ENCODE results near the gene CEP57L1.

The CEP57L1 gene

DNA sequence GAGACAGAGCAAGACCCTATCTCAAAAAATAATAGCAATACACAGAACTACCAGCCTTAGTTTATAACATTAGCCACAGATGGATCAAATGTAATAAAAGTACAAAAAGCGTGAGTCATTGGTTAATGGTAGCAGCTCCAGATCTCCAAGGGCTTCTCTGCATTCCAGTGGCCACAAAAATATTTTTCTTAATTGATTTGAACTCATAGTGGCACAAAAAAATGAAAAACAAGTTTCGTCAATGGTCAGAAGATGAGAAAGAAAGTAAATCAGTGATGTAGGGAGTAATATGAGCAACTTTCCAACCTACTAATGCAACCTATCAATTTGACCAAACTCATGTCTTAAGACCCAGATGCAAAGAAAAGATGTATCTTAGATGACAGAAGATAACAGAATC, 79.6 kb downstream of the CEP57L1 start:
- H3K4me3 ChIP-seq (ENCODE audit: low read depth, low read length) = no peak overlapping the region
- DNase-seq (ENCODE audit: low read depth) = peak; percentile 26
- TF ChIP-seq, protein P1, sequence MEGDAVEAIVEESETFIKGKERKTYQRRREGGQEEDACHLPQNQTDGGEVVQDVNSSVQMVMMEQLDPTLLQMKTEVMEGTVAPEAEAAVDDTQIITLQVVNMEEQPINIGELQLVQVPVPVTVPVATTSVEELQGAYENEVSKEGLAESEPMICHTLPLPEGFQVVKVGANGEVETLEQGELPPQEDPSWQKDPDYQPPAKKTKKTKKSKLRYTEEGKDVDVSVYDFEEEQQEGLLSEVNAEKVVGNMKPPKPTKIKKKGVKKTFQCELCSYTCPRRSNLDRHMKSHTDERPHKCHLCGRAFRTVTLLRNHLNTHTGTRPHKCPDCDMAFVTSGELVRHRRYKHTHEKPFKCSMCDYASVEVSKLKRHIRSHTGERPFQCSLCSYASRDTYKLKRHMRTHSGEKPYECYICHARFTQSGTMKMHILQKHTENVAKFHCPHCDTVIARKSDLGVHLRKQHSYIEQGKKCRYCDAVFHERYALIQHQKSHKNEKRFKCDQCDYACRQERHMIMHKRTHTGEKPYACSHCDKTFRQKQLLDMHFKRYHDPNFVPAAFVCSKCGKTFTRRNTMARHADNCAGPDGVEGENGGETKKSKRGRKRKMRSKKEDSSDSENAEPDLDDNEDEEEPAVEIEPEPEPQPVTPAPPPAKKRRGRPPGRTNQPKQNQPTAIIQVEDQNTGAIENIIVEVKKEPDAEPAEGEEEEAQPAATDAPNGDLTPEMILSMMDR (conservative IDR thresholded peaks at IDR 0.05; ENCODE audit: low read depth, low read length) = no peak

DNA sequence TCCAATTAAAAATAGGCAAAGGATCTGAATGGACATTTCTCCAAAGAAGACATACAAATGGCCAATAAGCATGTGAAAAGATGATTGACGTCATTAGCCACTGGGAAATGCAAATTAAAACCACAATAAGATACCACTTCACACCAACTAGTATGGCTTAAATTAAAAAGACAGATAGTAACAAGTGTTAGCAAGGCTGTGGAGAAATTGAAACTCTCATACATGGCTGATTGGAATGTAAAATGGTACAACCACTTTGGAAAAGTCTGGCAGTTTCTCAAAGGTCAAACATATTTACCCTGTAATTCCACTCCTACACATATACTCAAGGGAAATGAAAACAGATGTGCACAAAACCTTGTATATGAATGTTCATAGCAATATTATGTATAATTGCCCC, 83.6 kb downstream of the CEP57L1 start:
- TF ChIP-seq, protein P1 (conservative IDR thresholded peaks at IDR 0.05; ENCODE audit: low read depth, low read length) = no peak
- H3K4me3 ChIP-seq (ENCODE audit: low read depth, low read length) = no peak overlapping the region
- DNase-seq (ENCODE audit: low read depth) = no peak

DNA sequence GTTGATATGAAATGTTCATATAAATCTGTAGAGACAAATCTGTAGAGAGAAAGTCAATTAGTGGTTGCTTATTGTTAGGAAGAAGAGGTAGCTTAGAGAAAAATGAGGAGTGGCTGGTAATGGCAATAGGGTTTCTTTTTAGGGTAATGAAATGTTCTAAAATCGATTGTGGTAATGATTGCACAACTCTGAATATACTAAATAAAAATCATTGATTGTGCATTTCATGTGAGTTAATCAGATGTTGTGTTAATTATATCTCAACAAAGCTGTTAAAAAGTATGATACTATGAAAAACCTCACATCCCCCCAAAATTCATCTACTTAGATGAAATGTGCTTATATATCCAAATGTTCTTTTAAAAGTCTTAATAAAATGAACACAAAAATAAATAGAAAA, 84.2 kb downstream of the CEP57L1 start:
- no peak for DNase-seq (ENCODE audit: low read depth)
- no peak overlapping the region for H3K4me3 ChIP-seq (ENCODE audit: low read depth, low read length)
- TF ChIP-seq, protein P1 (conservative IDR thresholded peaks at IDR 0.05; ENCODE audit: low read depth, low read length) = no peak

DNA sequence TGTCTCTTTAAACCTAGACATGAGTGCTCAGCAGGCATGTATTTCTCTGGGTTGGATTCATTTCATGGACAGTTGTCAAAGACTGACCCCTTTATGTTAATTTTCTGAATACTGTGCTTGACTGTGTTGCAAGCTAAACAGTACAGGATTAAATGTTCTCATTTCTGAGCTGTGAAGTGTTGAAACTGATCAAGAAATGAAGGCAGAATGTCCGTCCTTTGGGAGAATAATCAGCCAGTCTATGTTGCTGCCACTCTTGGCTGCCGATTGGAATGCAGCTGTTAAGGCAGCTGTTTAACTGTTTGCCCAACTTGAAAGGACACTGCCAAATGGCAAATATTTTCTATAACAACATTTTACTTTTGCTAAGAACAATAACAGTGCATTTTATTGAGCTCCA, 87.3 kb downstream of the CEP57L1 start:
- no peak overlapping the region for H3K4me3 ChIP-seq (ENCODE audit: low read depth, low read length)
- TF ChIP-seq, protein P1 (conservative IDR thresholded peaks at IDR 0.05; ENCODE audit: low read depth, low read length) = no peak
- no peak for DNase-seq (ENCODE audit: low read depth)

DNA sequence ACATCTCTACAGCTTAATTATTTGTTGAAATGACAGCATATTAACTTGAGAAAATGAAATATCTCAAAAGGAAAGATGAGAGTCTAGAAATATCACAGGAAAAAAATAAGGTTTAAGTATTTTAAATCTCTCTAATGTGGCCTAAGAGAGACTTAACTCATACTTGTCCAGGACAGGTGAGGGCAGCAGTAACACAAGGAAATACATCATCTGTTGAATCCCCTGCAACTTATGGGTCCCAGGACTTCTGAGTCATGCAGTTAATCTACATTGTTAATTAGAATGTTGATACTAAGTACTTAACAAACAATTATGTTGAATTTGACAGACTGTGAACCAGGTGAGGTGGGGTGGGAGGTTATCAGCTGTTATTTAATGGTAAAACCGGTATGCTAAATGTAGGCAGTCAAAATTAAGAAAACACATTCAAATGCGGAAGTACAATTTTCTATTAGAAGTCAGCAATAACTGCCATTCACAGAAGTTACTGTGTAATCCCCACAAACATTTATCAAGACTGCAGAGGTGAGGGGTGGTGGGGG, 87.9 kb downstream of the CEP57L1 start:
- TF ChIP-seq, protein P1 (conservative IDR thresholded peaks at IDR 0.05; ENCODE audit: low read depth, low read length) = no peak
- DNase-seq (ENCODE audit: low read depth) = no peak
- no peak overlapping the region for H3K4me3 ChIP-seq (ENCODE audit: low read depth, low read length)

DNA sequence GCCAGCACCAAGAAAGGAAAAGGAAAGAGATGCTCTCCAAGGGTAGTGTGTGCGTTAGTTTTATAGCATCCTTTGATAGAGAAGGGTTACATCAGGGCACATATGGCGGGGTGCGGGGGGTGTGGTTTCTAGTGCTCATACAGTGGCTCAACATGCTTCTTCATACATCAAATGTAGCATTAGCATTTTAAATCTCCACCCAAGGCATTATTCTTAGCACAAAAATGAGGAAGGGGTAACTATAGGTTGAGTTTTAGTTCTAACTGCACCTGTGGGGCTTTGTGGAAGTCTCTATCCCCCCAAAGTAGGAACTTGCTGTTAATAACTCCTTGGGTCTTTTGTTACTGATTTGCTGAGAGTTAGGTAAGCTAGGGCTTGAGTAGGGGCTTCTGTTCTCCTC, 89.3 kb downstream of the CEP57L1 start:
- no peak for DNase-seq (ENCODE audit: low read depth)
- no peak overlapping the region for H3K4me3 ChIP-seq (ENCODE audit: low read depth, low read length)
- TF ChIP-seq, protein P1 (conservative IDR thresholded peaks at IDR 0.05; ENCODE audit: low read depth, low read length) = no peak

DNA sequence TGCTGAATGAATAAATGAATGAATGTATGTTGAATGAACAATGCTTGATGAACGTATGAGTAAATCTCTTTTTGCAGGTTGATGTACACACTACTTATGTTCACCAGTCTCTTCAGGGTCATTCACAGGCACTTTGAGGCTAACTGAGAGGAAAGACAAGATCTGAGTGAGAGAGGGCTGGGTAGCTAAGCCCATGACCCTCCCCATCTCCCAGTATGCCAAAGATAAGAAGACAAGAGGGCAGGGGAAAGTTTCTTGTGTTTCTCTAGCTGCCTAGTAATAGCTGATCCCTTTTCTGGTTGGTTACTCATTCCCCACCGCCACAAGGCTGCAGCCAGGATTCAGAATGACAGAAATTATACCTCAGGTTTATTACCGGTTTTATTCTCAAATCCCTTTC, 90.7 kb downstream of the CEP57L1 start:
- no peak overlapping the region for H3K4me3 ChIP-seq (ENCODE audit: low read depth, low read length)
- TF ChIP-seq, protein P1 (conservative IDR thresholded peaks at IDR 0.05; ENCODE audit: low read depth, low read length) = no peak
- DNase-seq (ENCODE audit: low read depth) = no peak

Data from choroid plexus epithelial cell (primary cell).